ENCODE data around the gene MTA3. TPM values are rescaled to one million over a fixed set of nuclear protein-coding genes. Genes with fewer than 3 reads are reported as not detected.
"Not testable (repeated sequence)": the region's sequence is repeated elsewhere in the genome, so short reads cannot be mapped to it uniquely, and the experiment has no call there.

Gene MTA3
- polyA plus RNA-seq, 10 donors, result 22.4 to 38.1 (median 29.6) TPM

GRCh38 chr2:42607101-42607637 is 38.7 kb downstream of the MTA3 start:
- DNase-seq, result no peak

DNA sequence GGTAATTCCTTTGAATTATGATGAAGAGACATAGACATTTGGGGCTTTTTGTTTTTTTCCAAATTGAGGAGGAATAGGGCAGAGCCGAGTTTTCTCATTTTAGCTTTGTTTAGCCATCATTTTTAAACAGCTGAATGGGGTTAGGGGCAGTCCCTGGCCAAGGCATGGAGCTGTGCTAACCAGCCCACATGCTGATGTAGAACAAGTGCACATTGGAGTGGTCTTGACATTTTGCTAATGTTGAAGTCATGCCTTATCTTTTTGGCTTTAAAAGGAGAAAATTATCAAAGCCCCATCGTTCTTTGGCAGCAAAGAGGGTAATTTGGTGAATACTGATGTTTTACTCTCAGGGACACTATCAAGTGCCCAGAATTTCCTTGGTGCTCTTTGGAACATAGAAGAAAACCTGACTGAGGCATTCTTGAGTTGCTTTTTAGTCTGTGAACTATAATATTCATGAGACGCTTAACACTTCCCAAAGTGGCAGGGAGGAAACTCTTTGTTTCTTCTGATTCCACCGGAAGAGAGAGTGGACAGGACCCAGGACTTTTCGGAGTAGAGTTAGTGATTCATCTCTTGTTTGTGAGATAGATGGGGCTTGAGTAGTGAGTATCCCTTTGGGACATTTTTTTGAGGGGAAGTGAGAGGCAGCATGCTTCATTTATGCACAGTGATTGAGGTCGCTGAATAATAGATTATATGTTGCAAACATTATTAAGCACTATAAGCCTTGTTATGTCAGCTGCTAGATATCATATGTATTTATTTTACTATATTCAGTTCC is 45.0 kb downstream of the MTA3 start:
- DNase-seq, result no peak

GRCh38 chr2:42614838-42615237 is 46.4 kb downstream of the MTA3 start:
- DNase-seq, result no peak

GRCh38 chr2:42618116-42618515 is 49.7 kb downstream of the MTA3 start:
- no peak for DNase-seq

- no peak for DNase-seq
Observed at GRCh38 chr2:42618972-42619371, 50.5 kb downstream of the MTA3 start.

- DNase-seq, result not testable (repeated sequence)
Observed at GRCh38 chr2:42621626-42622025, 53.2 kb downstream of the MTA3 start.

- no peak for DNase-seq
Observed at GRCh38 chr2:42622943-42623676, 54.7 kb downstream of the MTA3 start.

DNA sequence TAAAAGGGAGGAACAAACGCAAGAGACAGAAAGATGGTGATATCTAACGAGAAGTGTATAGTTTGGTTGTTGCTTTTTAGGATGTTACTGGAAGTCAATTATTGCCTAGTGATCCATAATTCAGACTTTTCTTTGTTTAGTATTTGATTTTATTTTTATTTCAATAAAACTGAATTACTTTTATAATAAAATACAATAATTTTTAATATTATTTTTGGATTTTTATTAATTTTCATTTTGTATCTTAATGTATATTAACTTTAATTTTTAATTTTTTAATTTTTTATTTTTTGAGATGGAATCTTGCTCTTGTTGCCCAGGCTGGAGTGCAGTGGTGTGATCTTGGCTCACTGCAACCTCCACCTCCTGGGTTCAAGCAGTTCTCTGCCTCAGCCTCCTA is 55.6 kb downstream of the MTA3 start:
- no peak for DNase-seq

- not testable (repeated sequence) for DNase-seq
Observed at GRCh38 chr2:42628024-42628423, 59.6 kb downstream of the MTA3 start.

DNA sequence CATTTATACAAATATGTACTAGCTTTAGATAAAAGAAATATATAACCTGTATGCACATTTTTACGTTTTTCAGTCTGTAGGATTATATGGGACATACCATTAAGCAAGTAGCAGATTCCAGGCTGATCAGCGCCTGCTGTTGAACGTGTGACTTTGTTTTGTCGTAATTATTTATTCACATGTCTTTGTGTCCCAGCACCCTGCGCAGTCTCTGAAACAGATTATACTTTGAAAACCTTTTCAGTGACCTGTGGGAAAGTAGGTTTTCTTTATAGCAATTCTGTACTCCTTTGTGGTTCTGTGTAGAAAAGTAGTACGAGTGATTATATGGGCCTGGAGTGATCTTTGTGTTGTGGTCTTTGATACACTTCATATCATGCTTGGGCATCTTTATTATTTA is 68.5 kb downstream of the MTA3 start:
- DNase-seq, result no peak

DNA sequence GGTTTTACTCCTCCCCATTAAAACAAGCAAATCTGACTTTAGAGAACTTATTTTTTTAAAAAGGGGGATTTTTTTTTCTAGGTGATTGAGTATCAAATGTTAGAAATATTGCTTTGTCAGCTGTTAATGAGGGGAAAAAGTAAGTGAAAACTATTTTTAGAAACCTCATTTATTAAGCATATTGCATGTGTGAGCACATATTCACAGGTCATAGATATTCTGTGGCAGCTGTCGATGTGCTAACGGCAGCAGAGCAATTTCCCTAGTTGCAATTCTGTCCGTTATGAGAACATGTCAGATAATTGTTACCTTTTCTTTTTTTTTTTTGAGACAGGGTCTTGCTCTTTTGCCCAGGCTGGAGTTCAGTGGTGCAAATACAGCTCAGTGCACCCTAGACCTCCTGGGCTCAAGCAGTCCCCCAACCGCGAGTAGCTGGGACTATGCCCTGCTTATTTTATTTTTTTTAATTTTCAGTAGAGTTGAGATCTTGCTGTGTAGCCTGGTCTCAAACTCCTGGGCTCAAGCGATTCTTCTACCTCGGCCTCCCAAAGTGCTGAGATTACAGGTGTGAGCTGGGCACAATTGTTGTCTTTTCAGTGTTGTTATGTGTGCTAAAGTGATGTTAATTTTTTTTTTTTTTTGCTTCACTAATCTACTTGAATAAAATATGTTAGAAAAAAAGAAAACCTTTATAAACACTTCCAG is 69.8 kb downstream of the MTA3 start:
- no peak for DNase-seq

DNA sequence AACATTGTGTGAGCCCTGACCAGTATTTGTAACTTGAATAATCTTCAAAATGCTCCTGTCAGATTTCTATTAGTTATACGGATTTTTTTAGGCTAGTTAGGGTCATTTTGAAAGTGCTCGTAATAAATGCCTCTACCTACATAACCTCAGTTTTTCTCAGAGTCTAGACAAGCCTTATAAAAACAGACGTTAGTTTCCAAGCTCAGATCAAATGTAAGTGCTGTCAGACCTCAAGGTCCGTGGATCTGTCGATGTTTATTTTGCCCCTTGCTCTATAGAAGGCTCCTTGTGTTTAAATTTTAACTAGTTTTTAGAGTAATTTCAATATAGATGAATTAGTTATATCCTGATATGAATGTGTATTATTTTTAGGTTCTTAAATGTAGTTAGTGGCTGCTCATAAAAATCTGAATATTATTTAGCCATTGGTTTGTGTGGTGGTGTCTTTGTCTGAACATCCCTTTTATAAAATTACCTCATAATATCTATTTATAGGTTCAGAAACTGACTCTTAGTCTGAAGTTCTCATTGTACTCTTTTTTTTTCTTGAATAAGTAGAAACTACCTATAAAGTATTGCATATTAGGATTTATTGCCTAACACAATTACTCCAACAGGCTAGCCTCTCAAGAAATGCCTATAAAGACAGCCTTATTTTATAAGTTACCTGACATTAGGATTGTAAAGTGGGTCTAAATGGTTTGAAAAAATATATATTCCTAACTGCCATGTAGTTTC is 71.1 kb downstream of the MTA3 start:
- DNase-seq, result peak in 1 of 3 donors; percentile 11

- DNase-seq, result no peak
Observed at GRCh38 chr2:42640261-42640660, 71.8 kb downstream of the MTA3 start.

DNA sequence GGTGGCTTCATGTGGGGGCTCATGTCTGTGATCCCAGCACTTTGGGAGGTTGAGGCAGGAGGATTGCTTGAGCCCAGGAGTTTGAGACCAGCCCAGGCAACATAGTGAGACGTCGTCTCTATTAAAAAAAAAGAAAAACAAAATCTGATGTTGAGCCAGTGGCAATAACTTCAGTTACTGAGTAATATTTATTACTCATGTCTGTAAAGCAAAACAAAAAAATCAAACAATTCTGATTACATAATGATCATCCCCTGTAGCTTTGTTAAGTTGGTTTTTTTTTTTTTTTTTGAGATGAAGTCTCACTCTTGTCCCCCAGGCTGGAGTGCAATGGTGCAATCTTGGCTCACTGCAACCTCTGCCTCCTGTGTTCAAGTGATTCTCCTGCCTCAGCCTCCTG is 73.9 kb downstream of the MTA3 start:
- not testable (repeated sequence) for DNase-seq

DNA sequence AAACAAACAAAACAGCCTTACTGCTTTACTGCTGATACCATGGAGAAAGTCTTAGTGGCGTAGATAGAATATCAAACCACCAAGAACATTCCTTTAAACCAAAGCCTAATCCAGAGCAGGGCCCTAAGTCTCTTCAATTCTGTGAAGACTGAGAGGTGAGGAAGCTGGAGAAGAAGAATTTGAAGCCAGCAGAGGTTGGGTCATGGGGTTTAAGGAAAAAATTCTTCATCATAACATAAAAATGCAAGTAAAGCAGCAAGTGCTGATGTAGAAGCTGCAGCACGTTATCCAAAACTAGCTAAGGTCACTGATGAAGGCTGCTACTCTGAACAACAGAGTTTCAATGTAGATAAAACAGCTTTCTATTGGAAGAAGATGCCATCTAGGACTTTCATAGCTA is 77.1 kb downstream of the MTA3 start:
- no peak for DNase-seq

DNA sequence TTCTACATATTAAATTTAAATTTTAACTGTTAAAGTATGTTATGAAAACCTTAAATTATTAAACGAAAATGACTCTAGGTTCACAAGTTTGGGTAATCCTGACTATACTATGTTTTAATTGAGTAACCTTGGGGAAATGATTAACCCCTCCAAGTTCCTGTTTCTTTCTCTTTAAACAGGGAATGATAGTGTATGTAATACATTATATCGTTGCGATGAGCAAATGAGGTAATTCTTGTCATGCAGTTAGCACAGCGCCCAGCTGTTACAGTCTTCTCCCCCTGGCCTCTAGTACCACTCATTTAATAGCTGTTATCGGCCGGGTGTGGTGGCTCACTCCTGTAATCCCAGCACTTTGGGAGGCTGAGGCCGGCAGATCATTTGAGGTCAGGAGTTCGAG is 80.4 kb downstream of the MTA3 start:
- DNase-seq, result no peak

- DNase-seq, result no peak
Observed at GRCh38 chr2:42651057-42651456, 82.6 kb downstream of the MTA3 start.

GRCh38 chr2:42652086-42652485 is 83.7 kb downstream of the MTA3 start:
- DNase-seq, result no peak

GRCh38 chr2:42653039-42653438 is 84.6 kb downstream of the MTA3 start:
- no peak for DNase-seq

DNA sequence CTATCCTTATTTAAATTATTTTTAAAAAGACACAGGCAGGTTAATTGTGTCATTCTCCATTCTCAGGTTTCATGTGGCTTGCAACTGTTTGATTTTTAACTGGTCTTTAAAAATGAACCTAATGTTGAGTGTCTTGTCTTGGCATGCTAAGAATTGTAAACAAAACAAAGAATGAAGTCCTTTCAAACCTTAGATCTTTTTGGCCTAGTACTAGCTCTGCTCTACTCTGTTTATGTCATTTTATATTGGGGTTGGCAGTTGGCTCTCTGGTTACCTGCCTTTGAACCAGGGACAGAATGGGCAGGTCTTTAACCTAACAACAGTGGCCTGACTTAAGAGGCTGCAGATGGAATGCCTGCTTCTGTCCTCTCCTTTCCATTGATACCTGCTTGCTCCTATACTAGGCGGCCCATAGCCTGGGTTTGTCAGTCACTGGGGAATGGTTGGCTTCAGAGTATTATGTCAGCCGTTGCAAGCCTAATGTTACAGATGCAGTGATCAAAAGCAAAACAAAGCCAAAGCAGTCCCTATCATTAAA is 85.5 kb downstream of the MTA3 start:
- no peak for DNase-seq

DNA sequence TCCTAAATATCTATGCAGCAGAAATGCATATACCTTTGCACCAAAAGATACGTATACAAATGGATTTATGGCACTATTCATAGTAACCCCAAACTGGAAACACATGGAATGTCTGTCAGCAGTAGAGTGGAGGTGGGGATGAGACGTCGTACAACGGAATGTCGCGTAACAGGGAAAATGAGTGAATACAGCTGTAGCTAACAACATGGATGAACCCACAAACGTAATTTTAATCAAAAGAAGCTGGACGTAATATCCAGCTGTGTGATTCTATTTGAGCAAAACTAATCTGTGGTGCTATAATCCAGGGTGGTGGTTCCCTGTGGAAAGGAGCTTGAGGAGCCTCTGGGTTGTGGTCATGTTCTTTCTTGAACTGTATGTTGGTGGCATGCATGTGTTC is 89.9 kb downstream of the MTA3 start:
- no peak for DNase-seq

All from muscle of back (tissue), 11 donors.